Astrocyte (in vitro differentiated cells and primary cell): Measurements from ENCODE around the gene RILPL1.

Experiments used
- EZH2 ChIP-seq: IDR thresholded peaks from 2 replicates; pipeline ENCODE4 v1.6.1; 2012; ENCODE audit warnings: mild to moderate bottlenecking, low read length, inconsistent platforms; ENCODE audit not compliant: insufficient read depth
- TF ChIP-seq, protein P1 (sequence below): IDR thresholded peaks from 2 replicates; pipeline ENCODE4 v1.5.1; 2011; ENCODE audit warnings: low read depth, mild to moderate bottlenecking, inconsistent platforms, low read length, moderate library complexity; ENCODE audit not compliant: insufficient read depth

DNA sequence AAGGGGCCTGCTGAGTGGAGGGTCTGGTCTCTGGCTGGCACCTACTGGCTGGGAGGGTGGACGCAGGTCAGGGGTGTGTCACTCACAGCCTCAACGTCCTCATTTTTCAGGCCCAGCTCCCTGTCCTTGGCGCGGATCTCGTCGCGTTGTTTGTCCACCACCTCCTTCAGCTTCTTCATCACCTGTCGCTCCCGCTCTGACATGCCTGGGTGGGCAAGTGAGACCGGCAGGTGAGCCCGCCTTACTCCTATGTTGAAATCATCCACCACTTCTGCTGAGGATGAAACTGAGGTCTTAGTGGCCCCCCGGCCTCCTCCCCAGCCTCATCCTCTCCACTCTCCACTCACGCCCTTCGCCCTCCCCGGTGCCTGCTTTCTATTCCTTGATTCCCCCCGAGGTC is 34.2 kb downstream of the RILPL1 start:
- TF ChIP-seq, protein P1, sequence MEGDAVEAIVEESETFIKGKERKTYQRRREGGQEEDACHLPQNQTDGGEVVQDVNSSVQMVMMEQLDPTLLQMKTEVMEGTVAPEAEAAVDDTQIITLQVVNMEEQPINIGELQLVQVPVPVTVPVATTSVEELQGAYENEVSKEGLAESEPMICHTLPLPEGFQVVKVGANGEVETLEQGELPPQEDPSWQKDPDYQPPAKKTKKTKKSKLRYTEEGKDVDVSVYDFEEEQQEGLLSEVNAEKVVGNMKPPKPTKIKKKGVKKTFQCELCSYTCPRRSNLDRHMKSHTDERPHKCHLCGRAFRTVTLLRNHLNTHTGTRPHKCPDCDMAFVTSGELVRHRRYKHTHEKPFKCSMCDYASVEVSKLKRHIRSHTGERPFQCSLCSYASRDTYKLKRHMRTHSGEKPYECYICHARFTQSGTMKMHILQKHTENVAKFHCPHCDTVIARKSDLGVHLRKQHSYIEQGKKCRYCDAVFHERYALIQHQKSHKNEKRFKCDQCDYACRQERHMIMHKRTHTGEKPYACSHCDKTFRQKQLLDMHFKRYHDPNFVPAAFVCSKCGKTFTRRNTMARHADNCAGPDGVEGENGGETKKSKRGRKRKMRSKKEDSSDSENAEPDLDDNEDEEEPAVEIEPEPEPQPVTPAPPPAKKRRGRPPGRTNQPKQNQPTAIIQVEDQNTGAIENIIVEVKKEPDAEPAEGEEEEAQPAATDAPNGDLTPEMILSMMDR = no peak
- TF ChIP-seq EZH2 = no peak
